ENCODE measurements around the gene KCTD17.

- no peak for TF ChIP-seq POLR2A (IDR thresholded peaks at IDR 0.05)
- no peak for TF ChIP-seq CTCF (IDR thresholded peaks at IDR 0.05)
Measured at GRCh38 chr22:37105990-37106389, 54.4 kb downstream of the KCTD17 start.
